Vagina (tissue), 2 donors: ENCODE data around the gene C11orf68. TPM values are rescaled to one million over a fixed set of nuclear protein-coding genes. Genes with fewer than 3 reads are reported as not detected.
"Not testable (repeated sequence)": the region's sequence is repeated elsewhere in the genome, so short reads cannot be mapped to it uniquely, and the experiment has no call there.

Experiments used
- DNase-seq, 2 donors: peaks; one replicate each; pipeline ENCODE4 v3.0.0-alpha.2; 2017; ENCODE audit errors: extremely low spot score in 2 of 2
- H3K27ac ChIP-seq: fragments of 200-600 bp; sonication (generic); one replicate; pipeline ENCODE4 v1.5.1; 2019
- H3K27me3 ChIP-seq: fragments of 200-600 bp; sonication (generic); one replicate; pipeline ENCODE4 v1.5.1; 2019
- H3K36me3 ChIP-seq, 2 donors: fragments of 200-600 bp; sonication (generic); one replicate each; pipeline ENCODE4 v1.5.1; 2017 to 2019
- H3K4me1 ChIP-seq: fragments of 200-600 bp; sonication (generic); one replicate; pipeline ENCODE4 v1.5.1; 2019
- H3K4me3 ChIP-seq, 2 donors: fragments of 200-600 bp; sonication (generic); 1 replicate in 1 of 2; 2 replicates in 1 of 2; pipeline ENCODE4 v1.5.1; 2016 to 2019
- H3K9me3 ChIP-seq: fragments of 200-600 bp; sonication (generic); one replicate; pipeline ENCODE4 v1.5.1; 2019
- CTCF ChIP-seq, 3 experiments: fragments of 450-650 bp in 2 of 3; fragments of 200-600 bp in 1 of 3; sonication (generic) in 1 of 3; IDR thresholded peaks; one replicate each; pipeline ENCODE4 v1.5.1; 2017 to 2019; ENCODE audit warnings: antibody characterized with exemption in 3 of 3, mild to moderate bottlenecking in 2 of 3, moderate library complexity in 2 of 3
- POLR2A ChIP-seq, 2 donors: fragments of 450-650 bp; IDR thresholded peaks; one replicate each; pipeline ENCODE4 v1.6.1; 2017; ENCODE audit warnings: antibody characterized with exemption in 2 of 2, mild to moderate bottlenecking in 2 of 2, moderate library complexity in 2 of 2
- POLR2AphosphoS5 ChIP-seq, 2 donors: sonication (generic); formaldehyde crosslinking; IDR thresholded peaks; one replicate each; pipeline ENCODE4 v1.9.0; 2017; ENCODE audit warnings: antibody characterized with exemption in 2 of 2, mild to moderate bottlenecking in 2 of 2, low read depth in 1 of 2; ENCODE audit not compliant: insufficient read depth in 1 of 2
- intact Hi-C: fragments of 100-400 bp; cut with DNase I; formaldehyde crosslinking; loops from one replicate; pipeline ENCODE4 v1.15.1; 2023
- total RNA-seq: library from RNA; depleted of rRNA; stranded (reverse); fragments of >200 nt; gene quantifications from one replicate; pipeline ENCODE4 v1.2.3, GENCODE V29; 2016

Gene C11orf68
- total RNA-seq, 1 donor from 2014 or later, result 21.1 TPM

GRCh38 chr11:65958291-65958690 is 39.4 kb upstream of the C11orf68 start:
- no peaks in the 10 kb centered on the region for H3K9me3 ChIP-seq
- H3K4me3 ChIP-seq, result no peak overlapping the region
- TF ChIP-seq POLR2A (IDR thresholded peaks at IDR 0.05) (no peak), CTCF (IDR thresholded peaks at IDR 0.05) (no peak), POLR2AphosphoS5 (IDR thresholded peaks at IDR 0.05; ENCODE audit: insufficient read depth in 1 of 2, low read depth in 1 of 2) (no peak)
- intact Hi-C loops, result no loop called here
- no peaks in the 10 kb centered on the region for H3K27me3 ChIP-seq
- no peak overlapping the region for H3K27ac ChIP-seq
- H3K36me3 ChIP-seq, result no peaks in the 10 kb centered on the region
- DNase-seq, result no peak
- peaks cover 20% of the 10 kb centered on the region for H3K4me1 ChIP-seq

GRCh38 chr11:65954771-65955170 is 35.9 kb upstream of the C11orf68 start:
- no peak overlapping the region for H3K4me3 ChIP-seq
- no peak for DNase-seq
- H3K27ac ChIP-seq, result no peak overlapping the region
- H3K27me3 ChIP-seq, result no peaks in the 10 kb centered on the region
- no peaks in the 10 kb centered on the region for H3K4me1 ChIP-seq
- intact Hi-C loops, result no loop called here
- no peaks in the 10 kb centered on the region for H3K9me3 ChIP-seq
- no peak for TF ChIP-seq CTCF (IDR thresholded peaks at IDR 0.05)
- TF ChIP-seq POLR2A (IDR thresholded peaks at IDR 0.05), result no peak
- TF ChIP-seq POLR2AphosphoS5 (IDR thresholded peaks at IDR 0.05; ENCODE audit: insufficient read depth in 1 of 2, low read depth in 1 of 2), result no peak
- H3K36me3 ChIP-seq, result no peaks in the 10 kb centered on the region

- no peak for DNase-seq
- TF ChIP-seq POLR2AphosphoS5 (IDR thresholded peaks at IDR 0.05; ENCODE audit: insufficient read depth in 1 of 2, low read depth in 1 of 2), result no peak
- no peak for TF ChIP-seq POLR2A (IDR thresholded peaks at IDR 0.05)
- no peak for TF ChIP-seq CTCF (IDR thresholded peaks at IDR 0.05)
- Histone ChIP-seq H3K4me3 (no peak overlapping the region), H3K4me1 (no peaks in the 10 kb centered on the region), H3K36me3 (no peaks in the 10 kb centered on the region), H3K9me3 (no peaks in the 10 kb centered on the region), H3K27ac (no peak overlapping the region), H3K27me3 (no peaks in the 10 kb centered on the region)
- intact Hi-C loops, result no loop called here
These were observed 34.6 kb upstream of the C11orf68 start for GRCh38 chr11:65953471-65953870.

- Histone ChIP-seq H3K4me3 (no peak overlapping the region), H3K9me3 (no peaks in the 10 kb centered on the region), H3K27ac (no peak overlapping the region), H3K4me1 (no peaks in the 10 kb centered on the region), H3K36me3 (no peaks in the 10 kb centered on the region), H3K27me3 (no peaks in the 10 kb centered on the region)
- intact Hi-C loops, result no loop called here
- no peak for DNase-seq
- TF ChIP-seq POLR2AphosphoS5 (IDR thresholded peaks at IDR 0.05; ENCODE audit: insufficient read depth in 1 of 2, low read depth in 1 of 2), result no peak
- no peak for TF ChIP-seq CTCF (IDR thresholded peaks at IDR 0.05)
These were observed 33.2 kb upstream of the C11orf68 start for GRCh38 chr11:65952052-65952521.

GRCh38 chr11:65951641-65952040 is 32.8 kb upstream of the C11orf68 start:
- DNase-seq, H3K27ac ChIP-seq, H3K27me3 ChIP-seq, intact Hi-C loops, H3K4me1 ChIP-seq, H3K36me3 ChIP-seq, H3K4me3 ChIP-seq, H3K9me3 ChIP-seq: not testable (repeated sequence)

- DNase-seq, H3K9me3 ChIP-seq, H3K27ac ChIP-seq, H3K27me3 ChIP-seq, H3K36me3 ChIP-seq, H3K4me3 ChIP-seq, H3K4me1 ChIP-seq, intact Hi-C loops: not testable (repeated sequence)
These were observed 31.8 kb upstream of the C11orf68 start for GRCh38 chr11:65950711-65951110.
